ENCODE measurements around the gene ZNF146.
"Not testable (repeated sequence)": the region's sequence is repeated elsewhere in the genome, so short reads cannot be mapped to it uniquely, and the experiment has no call there.

The ZNF146 gene

DNA sequence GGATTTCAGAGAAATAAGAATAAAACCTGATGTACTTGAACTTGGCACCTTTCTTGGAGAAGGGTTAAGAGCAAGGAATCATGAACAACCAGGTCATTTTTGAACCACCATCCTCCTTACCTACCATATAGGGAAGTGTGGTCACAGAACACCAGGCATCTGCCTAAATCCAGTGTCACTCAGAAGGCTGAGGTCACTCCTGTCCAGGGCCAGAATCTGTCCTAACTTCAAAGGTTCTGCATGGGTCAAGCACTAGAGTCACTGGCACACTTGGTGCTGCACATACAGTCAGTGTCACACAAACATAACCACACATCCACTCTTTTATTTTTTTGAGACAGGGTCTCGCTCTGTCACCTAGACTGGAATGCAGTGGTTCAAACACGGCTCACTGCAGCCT lies 2.0 kb upstream of the ZNF146 start:
- TF ChIP-seq, protein P1, sequence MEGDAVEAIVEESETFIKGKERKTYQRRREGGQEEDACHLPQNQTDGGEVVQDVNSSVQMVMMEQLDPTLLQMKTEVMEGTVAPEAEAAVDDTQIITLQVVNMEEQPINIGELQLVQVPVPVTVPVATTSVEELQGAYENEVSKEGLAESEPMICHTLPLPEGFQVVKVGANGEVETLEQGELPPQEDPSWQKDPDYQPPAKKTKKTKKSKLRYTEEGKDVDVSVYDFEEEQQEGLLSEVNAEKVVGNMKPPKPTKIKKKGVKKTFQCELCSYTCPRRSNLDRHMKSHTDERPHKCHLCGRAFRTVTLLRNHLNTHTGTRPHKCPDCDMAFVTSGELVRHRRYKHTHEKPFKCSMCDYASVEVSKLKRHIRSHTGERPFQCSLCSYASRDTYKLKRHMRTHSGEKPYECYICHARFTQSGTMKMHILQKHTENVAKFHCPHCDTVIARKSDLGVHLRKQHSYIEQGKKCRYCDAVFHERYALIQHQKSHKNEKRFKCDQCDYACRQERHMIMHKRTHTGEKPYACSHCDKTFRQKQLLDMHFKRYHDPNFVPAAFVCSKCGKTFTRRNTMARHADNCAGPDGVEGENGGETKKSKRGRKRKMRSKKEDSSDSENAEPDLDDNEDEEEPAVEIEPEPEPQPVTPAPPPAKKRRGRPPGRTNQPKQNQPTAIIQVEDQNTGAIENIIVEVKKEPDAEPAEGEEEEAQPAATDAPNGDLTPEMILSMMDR (IDR thresholded peaks at IDR 0.05; ENCODE audit: insufficient read depth, low read depth, low read length, missing control alignments), result no peak
- no peak for DNase-seq (ENCODE audit: low read depth)
- no peak overlapping the region for H3K4me3 ChIP-seq (ENCODE audit: low read length)

DNA sequence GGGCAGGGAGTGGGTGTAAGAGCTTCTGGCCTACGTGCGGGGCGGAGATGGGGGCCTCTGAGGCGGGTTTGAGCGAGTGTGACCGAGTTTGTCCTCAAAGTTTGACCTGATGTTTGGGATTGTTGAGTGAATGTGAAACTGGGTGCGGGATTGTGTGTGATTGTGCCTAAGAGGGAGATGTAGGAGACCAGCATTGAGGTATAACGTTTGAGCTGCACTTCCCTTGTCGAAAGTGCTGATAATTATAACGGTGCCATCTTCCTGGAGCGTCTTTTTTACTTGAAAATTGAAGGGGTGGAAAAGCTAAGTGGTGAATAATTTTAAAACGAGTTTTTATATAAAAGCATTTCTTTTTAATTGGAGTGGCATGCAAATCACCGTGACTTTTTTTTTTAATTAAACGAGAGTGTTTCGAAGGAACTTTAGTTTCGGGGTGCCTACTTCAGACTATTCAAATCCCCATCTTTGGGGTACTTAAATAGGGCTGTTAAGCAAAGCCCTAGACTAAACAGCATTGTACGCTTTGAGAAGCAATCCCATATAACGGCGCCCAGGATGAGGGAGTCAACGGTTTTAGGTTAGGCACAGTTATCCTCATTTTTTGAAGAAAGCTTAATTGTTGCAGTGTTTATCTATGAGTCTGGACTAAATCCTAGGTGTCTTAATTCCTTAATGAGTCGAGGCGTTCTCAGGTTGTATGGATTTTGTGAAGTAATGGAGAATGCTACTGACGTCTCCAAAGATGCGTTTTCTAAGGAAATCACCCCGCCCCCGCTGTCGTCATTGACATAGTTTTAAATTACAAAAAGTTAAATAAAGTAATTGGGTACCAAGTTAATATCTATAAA lies 594 bp downstream of the ZNF146 start:
- H3K4me3 ChIP-seq (ENCODE audit: low read length), result peak overlapping the region; percentile 89
- TF ChIP-seq, protein P1 (IDR thresholded peaks at IDR 0.05; ENCODE audit: insufficient read depth, low read depth, low read length, missing control alignments), result no peak
- DNase-seq (ENCODE audit: low read depth), result peak; percentile 22

DNA sequence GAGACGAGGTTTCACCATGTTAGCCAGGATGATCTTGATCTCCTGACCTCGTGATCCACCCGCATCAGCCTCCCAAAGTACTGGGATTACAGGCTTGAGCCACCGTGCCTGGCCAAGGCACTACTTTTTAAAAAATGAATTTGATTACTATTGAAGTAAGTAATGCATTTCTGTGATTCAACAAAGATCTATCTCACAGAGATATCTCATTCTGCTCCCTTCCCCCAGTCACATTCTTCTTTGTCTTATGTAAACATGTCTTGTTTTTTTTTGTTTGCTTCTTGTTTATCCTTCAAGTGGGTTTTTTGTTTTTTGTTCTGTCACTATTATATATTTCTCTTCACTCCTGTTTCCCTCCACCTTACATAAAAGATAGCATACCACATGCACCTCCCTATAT lies 6.6 kb downstream of the ZNF146 start:
- no peak overlapping the region for H3K4me3 ChIP-seq (ENCODE audit: low read length)
- no peak for DNase-seq (ENCODE audit: low read depth)
- TF ChIP-seq, protein P1 (IDR thresholded peaks at IDR 0.05; ENCODE audit: insufficient read depth, low read depth, low read length, missing control alignments), result no peak

DNA sequence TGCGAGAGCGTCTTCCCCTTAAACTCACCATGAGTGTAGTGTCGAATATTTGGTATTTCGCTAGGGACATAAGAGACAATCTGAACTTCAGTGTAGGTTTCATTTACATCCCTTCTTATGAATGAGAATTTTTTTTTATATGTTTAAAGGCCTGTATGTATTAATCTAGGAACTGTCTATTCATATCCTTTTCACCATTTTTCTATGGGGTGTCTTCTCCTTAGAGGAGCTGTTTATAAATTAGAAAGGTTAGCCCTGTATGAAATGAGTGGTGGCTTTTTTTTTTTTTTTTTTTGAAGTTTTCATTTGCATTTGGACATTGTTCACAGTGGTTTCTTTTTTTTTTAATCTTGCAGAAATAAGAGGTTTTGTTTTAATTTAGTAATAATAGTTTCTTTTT lies 7.6 kb downstream of the ZNF146 start:
- TF ChIP-seq, protein P1 (IDR thresholded peaks at IDR 0.05; ENCODE audit: insufficient read depth, low read depth, low read length, missing control alignments), result no peak
- DNase-seq (ENCODE audit: low read depth), result no peak
- H3K4me3 ChIP-seq (ENCODE audit: low read length), result no peak overlapping the region

DNA sequence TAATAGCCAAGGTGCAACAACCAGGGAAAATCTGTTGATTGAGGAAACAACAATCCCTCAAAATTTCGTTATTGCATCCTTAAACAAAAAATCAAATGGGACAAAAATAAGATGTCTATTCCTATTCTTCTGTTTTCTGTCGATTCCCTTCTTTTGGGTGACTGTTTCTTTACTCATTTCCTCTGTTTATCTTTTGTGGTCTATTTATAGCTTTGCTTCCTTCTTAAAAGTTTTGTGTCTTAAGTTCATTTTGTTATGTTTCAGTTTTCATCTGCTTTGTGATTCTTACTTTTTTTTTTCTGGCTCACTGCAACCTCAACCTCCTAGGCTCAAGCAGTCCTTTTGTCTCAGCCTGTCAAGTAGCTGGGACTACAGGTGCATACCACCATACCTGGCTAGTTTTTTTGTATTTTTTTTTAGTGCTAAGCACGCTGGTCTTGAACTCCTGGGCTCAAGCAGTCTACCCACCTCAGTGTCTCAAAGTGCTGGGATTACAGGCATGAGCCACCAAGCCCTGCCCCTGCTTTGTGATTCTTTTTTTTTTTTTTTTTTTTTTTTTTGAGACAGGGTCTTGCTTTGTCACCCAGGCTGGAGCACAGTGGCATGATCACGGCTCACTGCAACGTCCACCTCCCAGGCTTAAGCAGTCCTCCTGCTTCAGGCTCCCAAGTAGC lies 10.4 kb downstream of the ZNF146 start:
- no peak overlapping the region for H3K4me3 ChIP-seq (ENCODE audit: low read length)
- DNase-seq (ENCODE audit: low read depth), result no peak
- TF ChIP-seq, protein P1 (IDR thresholded peaks at IDR 0.05; ENCODE audit: insufficient read depth, low read depth, low read length, missing control alignments), result no peak

DNA sequence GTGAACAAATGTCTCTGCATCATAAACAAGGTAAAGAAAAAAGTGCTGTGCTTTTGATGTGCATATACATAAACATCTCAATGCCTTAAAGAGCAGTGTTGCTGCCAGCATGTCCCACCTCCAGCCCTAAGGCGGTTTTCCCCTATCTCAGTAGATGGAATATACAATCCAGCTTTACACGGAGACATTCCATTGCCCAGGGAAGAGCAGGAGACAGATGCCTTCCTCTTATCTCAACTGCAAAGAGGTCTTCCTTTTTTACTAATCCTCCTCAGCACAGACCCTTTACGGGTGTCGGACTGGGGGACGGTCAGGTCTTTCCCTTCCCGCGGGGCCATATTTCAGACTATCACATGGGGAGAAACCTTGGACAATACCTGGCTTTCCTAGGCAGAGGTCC lies 18.7 kb downstream of the ZNF146 start:
- DNase-seq (ENCODE audit: low read depth); H3K4me3 ChIP-seq (ENCODE audit: low read length): not testable (repeated sequence)

DNA sequence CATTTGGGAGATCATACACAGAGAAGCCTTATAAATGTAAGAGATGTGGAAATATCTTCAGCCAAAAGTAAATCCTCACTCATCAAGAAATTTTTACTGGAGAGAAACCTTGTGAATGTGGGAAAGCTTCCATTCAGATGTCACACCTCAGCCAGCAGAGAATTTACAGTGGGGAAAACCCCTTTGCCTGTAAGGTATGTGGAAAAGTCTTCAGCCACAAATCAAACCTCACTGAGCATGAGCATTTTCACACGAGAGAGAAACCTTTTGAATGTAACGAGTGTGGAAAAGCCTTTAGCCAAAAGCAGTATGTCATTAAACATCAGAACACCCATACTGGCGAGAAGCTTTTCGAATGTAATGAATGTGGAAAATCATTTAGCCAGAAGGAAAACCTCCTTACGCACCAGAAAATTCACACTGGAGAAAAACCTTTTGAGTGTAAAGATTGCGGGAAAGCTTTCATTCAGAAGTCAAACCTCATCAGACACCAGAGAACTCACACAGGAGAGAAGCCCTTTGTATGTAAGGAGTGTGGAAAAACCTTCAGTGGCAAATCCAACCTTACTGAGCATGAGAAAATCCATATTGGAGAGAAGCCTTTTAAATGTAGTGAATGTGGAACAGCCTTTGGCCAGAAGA lies 21.5 kb downstream of the ZNF146 start:
- TF ChIP-seq, protein P1 (IDR thresholded peaks at IDR 0.05; ENCODE audit: insufficient read depth, low read depth, low read length, missing control alignments), result no peak
- H3K4me3 ChIP-seq (ENCODE audit: low read length), result no peak overlapping the region
- DNase-seq (ENCODE audit: low read depth), result no peak

All from epithelial cell of esophagus (primary cell).